ENCODE results near the gene UBE3D.
"Not testable (repeated sequence)": the region's sequence is repeated elsewhere in the genome, so short reads cannot be mapped to it uniquely, and the experiment has no call there.

The UBE3D gene

GRCh38 chr6:82870582-82871172 is 195.0 kb downstream of the UBE3D start:
- Mint-ChIP-seq H3K9me3 (no peaks in the 10 kb centered on the region), H3K4me1 (no peaks in the 10 kb centered on the region), H3K27me3 (no peaks in the 10 kb centered on the region), H3K36me3 (ENCODE audit: low read depth) (no peaks in the 10 kb centered on the region), H3K4me3 (no peak overlapping the region), H3K27ac (no peak overlapping the region)
- no peak for ATAC-seq
- DNase-seq, result no peak

GRCh38 chr6:82869493-82869892 is 196.1 kb downstream of the UBE3D start:
- no peaks in the 10 kb centered on the region for H3K36me3 Mint-ChIP-seq (ENCODE audit: low read depth)
- H3K4me3 Mint-ChIP-seq, result no peak overlapping the region
- no peak for ATAC-seq
- no peak for DNase-seq
- H3K27me3 Mint-ChIP-seq, result no peaks in the 10 kb centered on the region
- no peak overlapping the region for H3K27ac Mint-ChIP-seq
- H3K9me3 Mint-ChIP-seq, result no peaks in the 10 kb centered on the region
- no peaks in the 10 kb centered on the region for H3K4me1 Mint-ChIP-seq

- ATAC-seq, result no peak
- peaks cover 4% of the 10 kb centered on the region for H3K9me3 Mint-ChIP-seq
- no peaks in the 10 kb centered on the region for H3K36me3 Mint-ChIP-seq (ENCODE audit: low read depth)
- H3K4me3 Mint-ChIP-seq, result no peak overlapping the region
- no peaks in the 10 kb centered on the region for H3K4me1 Mint-ChIP-seq
- no peak for DNase-seq
- H3K27me3 Mint-ChIP-seq, result no peaks in the 10 kb centered on the region
- H3K27ac Mint-ChIP-seq, result no peak overlapping the region
Observed at GRCh38 chr6:82867946-82868345, 197.7 kb downstream of the UBE3D start.

GRCh38 chr6:82866446-82866845 is 199.2 kb downstream of the UBE3D start:
- no peaks in the 10 kb centered on the region for H3K27me3 Mint-ChIP-seq
- DNase-seq, result no peak
- no peaks in the 10 kb centered on the region for H3K36me3 Mint-ChIP-seq (ENCODE audit: low read depth)
- no peak overlapping the region for H3K4me3 Mint-ChIP-seq
- H3K9me3 Mint-ChIP-seq, result peaks cover 4% of the 10 kb centered on the region
- H3K4me1 Mint-ChIP-seq, result no peaks in the 10 kb centered on the region
- no peak for ATAC-seq
- no peak overlapping the region for H3K27ac Mint-ChIP-seq

- no peaks in the 10 kb centered on the region for H3K36me3 Mint-ChIP-seq (ENCODE audit: low read depth)
- no peaks in the 10 kb centered on the region for H3K27me3 Mint-ChIP-seq
- H3K4me3 Mint-ChIP-seq, result no peak overlapping the region
- ATAC-seq (no peak), DNase-seq (no peak)
- no peak overlapping the region for H3K27ac Mint-ChIP-seq
- H3K9me3 Mint-ChIP-seq, result peaks cover 4% of the 10 kb centered on the region
- H3K4me1 Mint-ChIP-seq, result no peaks in the 10 kb centered on the region
Observed at GRCh38 chr6:82865461-82865860, 200.2 kb downstream of the UBE3D start.

- Mint-ChIP-seq H3K4me3 (no peak overlapping the region), H3K9me3 (peaks cover 4% of the 10 kb centered on the region), H3K27ac (no peak overlapping the region), H3K36me3 (ENCODE audit: low read depth) (no peaks in the 10 kb centered on the region), H3K27me3 (no peaks in the 10 kb centered on the region), H3K4me1 (no peaks in the 10 kb centered on the region)
- DNase-seq (no peak), ATAC-seq (no peak)
Observed at GRCh38 chr6:82863781-82864180, 201.9 kb downstream of the UBE3D start.

GRCh38 chr6:82862543-82862942 is 203.1 kb downstream of the UBE3D start:
- DNase-seq, result no peak
- Mint-ChIP-seq H3K4me1 (no peaks in the 10 kb centered on the region), H3K4me3 (no peak overlapping the region), H3K27me3 (no peaks in the 10 kb centered on the region), H3K27ac (no peak overlapping the region), H3K9me3 (peaks cover 4% of the 10 kb centered on the region), H3K36me3 (ENCODE audit: low read depth) (no peaks in the 10 kb centered on the region)
- ATAC-seq, result no peak

GRCh38 chr6:82861121-82861520 is 204.5 kb downstream of the UBE3D start:
- peaks cover 4% of the 10 kb centered on the region for H3K9me3 Mint-ChIP-seq
- H3K27me3 Mint-ChIP-seq, result no peaks in the 10 kb centered on the region
- no peaks in the 10 kb centered on the region for H3K36me3 Mint-ChIP-seq (ENCODE audit: low read depth)
- no peak overlapping the region for H3K4me3 Mint-ChIP-seq
- DNase-seq, result no peak
- ATAC-seq, result no peak
- no peak overlapping the region for H3K27ac Mint-ChIP-seq
- no peaks in the 10 kb centered on the region for H3K4me1 Mint-ChIP-seq

- not testable (repeated sequence) for ATAC-seq; H3K27me3 Mint-ChIP-seq; DNase-seq; H3K36me3 Mint-ChIP-seq (ENCODE audit: low read depth); H3K4me3 Mint-ChIP-seq; H3K27ac Mint-ChIP-seq; H3K4me1 Mint-ChIP-seq
- H3K9me3 Mint-ChIP-seq, result peaks cover 24% of the 10 kb centered on the region
Observed at GRCh38 chr6:82856077-82856476, 209.6 kb downstream of the UBE3D start.

GRCh38 chr6:82852904-82853303 is 212.7 kb downstream of the UBE3D start:
- not testable (repeated sequence) for ATAC-seq; DNase-seq; H3K36me3 Mint-ChIP-seq (ENCODE audit: low read depth); H3K4me1 Mint-ChIP-seq; H3K27ac Mint-ChIP-seq; H3K4me3 Mint-ChIP-seq; H3K27me3 Mint-ChIP-seq
- H3K9me3 Mint-ChIP-seq, result peaks cover 37% of the 10 kb centered on the region

- DNase-seq (no peak), ATAC-seq (no peak)
- no peak overlapping the region for H3K4me3 Mint-ChIP-seq
- H3K27me3 Mint-ChIP-seq, result peaks cover 1% of the 10 kb centered on the region
- no peaks in the 10 kb centered on the region for H3K36me3 Mint-ChIP-seq (ENCODE audit: low read depth)
- H3K27ac Mint-ChIP-seq, result no peak overlapping the region
- no peaks in the 10 kb centered on the region for H3K9me3 Mint-ChIP-seq
- H3K4me1 Mint-ChIP-seq, result no peaks in the 10 kb centered on the region
Observed at GRCh38 chr6:82843291-82843885, 222.3 kb downstream of the UBE3D start.

- no peak overlapping the region for H3K4me3 Mint-ChIP-seq
- H3K27me3 Mint-ChIP-seq, result peaks cover 1% of the 10 kb centered on the region
- ATAC-seq (no peak), DNase-seq (no peak)
- no peaks in the 10 kb centered on the region for H3K4me1 Mint-ChIP-seq
- no peaks in the 10 kb centered on the region for H3K36me3 Mint-ChIP-seq (ENCODE audit: low read depth)
- H3K27ac Mint-ChIP-seq, result no peak overlapping the region
- H3K9me3 Mint-ChIP-seq, result no peaks in the 10 kb centered on the region
Observed at GRCh38 chr6:82842721-82843120, 222.9 kb downstream of the UBE3D start.

Data from activated naive CD8-positive, alpha-beta T cell treated with anti-CD3 and anti-CD28 coated beads, Interleukin-2, amount 50 U/mL, for 24 hours (primary cell).